GM21381 (cell line): ENCODE data around the gene COA8.
"Not testable (repeated sequence)": the region's sequence is repeated elsewhere in the genome, so short reads cannot be mapped to it uniquely, and the experiment has no call there.

ENCODE experiments used
- ATAC-seq: cut with Tn5 transposase; IDR thresholded peaks from one replicate; pipeline ENCODE4 v1.9.1; 2021; ENCODE audit warnings: mild to moderate bottlenecking, moderate library complexity; ENCODE audit not compliant: unreplicated experiment

COA8 gene

DNA sequence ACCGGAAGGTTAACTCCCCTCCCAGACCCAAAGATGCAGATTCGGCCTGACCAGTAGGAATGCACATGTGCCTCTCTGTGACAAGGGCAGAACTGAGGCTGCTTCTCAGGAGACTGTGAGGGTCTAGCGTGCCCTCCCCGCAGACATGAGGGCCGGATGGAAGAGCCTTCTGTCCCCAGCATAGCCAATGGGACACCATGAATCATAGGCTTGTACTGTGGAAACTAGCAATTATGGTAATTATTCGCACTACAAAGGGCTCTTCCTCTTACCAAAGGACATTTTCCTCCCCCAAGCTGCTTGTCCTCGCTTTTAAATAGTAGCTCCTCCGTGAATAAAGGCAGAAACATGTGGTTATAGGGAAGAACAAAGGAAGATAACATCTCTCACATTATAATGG, 6.2 kb downstream of the COA8 start:
- no peak for ATAC-seq

DNA sequence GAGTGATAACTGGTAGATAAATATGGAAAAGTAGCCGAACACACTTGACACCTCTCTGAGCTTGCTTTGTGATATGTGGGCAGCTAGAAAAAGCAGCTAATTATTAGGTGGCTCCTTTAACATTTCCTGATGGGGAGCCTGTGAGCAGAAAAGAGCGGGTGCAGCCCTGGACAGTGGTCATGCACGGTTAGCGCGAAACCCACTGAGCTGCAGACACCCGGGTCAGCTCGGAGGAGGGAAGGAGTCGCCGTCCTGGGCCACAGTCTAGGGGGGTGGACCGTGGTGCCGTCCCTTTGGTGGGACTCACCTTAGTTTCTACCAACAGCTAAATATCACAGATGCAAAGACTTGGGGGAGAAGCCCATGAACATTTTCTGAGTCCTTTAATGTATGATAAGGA, 6.6 kb downstream of the COA8 start:
- ATAC-seq, result no peak

- no peak for ATAC-seq
Observed at GRCh38 chr14:103574104-103574503, 11.3 kb downstream of the COA8 start.

- no peak for ATAC-seq
Observed at GRCh38 chr14:103574707-103575285, 12.0 kb downstream of the COA8 start.

DNA sequence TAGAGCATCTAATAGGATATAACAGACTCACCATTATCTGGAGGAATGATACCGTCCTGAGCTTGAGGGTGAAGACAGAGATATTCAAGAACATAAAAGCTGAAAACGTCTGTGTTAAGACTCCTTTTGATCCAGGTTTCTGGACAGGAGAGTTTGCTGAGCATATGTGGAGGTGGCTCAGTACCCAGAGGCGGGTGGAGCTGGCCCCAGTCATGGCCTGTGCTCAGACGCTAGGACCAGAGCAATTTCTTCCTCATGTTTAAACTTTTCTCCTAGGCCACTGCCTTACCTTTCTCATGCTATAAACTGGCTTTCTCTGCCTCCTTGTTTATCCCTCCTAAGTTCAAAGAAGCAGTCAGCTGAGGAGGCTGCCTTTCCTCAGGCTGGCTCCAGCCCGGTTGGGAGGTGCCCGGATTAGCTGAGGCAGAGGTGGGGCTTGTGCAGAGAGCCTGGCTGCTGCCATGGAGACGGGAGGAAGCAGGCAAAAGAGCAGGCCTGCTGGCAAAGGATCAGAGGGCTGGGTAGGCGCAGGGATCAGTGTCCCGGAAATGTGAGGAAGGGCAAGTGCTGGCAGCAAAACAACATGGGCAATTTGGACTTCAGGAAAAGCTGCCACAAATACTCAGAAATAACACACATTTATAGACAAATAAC, 13.7 kb downstream of the COA8 start:
- ATAC-seq, result no peak

DNA sequence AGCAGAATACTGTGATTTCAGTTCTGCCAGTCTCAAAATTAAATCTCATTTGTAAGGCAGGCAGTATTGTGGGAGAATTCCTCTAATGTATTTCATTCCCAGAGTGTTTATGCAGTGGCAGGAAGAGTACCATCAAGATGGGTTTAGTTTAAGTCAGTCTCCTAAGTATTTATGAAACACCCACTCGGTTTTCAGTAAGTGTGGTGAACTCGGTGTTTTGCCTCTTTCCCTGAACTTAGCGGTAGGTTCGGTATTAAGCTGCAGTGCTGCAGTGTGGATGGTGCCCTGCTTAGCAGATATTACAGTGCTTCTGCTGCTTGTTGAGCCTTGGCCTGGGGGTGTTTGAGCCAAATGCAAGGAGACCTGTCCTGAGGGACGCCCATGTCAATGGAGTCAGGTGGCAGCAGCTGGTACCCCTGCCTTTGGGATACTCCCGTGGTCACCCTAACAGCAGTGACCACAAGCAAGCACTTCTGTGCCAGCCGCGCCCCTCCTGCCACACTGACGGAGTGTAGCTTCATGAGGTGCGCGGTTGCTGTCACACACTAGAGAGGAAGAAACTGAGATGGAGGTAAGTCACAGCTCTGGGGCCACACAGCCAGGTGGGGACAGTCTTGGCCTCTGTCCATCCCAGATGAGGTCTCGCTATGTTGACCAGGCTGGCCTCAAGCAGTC, 15.8 kb downstream of the COA8 start:
- no peak for ATAC-seq

DNA sequence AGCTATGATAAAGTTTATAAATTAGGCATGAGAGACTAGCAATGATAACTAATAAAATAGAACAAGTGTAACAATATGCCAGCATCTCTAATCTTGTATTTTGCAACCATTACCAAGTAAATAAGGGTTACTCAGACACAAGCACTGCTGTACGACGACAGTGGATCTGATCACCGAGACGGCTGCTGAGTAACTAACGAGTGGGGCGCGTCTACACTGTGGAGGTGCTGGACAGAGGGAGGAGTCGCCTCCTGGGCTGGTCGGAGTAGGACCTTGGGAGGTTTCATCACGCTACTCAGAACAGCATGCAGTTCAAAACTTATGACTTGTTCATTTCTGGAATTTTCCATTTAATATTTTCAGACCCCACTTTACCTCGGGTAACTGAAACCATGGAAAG, 18.4 kb downstream of the COA8 start:
- ATAC-seq, result no peak

- no peak for ATAC-seq
Observed at GRCh38 chr14:103581954-103582703, 19.4 kb downstream of the COA8 start.

DNA sequence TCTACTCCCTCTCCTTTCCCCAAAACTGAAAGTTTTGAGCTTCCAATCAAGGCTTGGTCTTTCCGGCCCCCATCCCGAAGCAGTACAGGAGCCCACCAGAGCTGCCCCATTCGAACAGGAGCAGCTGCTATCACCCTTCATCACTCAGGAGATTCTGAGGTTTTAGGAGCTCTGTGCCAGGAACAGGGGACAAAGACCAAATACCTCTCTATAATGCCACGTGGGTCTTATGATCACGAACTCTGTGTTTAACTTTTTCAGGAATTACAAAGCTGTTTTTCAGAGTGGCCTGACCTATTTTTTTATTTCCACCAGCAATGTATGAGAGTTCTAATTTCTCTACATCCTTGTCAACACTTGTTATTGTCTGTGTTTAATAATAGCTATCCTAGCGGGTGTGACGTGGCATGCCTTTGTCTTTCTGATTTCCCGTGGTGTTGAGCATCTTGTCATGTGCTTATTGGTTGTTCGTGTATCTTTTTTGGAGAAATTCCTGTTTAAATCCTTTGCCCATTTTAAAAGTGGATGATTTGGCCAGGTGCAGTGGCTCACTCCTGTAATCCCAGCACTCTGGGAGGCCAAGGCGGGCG, 21.7 kb downstream of the COA8 start:
- no peak for ATAC-seq

- peak; percentile 97 for ATAC-seq
Observed at GRCh38 chr14:103593577-103593976, 30.8 kb downstream of the COA8 start.

- ATAC-seq, result no peak
Observed at GRCh38 chr14:103594265-103594664, 31.5 kb downstream of the COA8 start.

DNA sequence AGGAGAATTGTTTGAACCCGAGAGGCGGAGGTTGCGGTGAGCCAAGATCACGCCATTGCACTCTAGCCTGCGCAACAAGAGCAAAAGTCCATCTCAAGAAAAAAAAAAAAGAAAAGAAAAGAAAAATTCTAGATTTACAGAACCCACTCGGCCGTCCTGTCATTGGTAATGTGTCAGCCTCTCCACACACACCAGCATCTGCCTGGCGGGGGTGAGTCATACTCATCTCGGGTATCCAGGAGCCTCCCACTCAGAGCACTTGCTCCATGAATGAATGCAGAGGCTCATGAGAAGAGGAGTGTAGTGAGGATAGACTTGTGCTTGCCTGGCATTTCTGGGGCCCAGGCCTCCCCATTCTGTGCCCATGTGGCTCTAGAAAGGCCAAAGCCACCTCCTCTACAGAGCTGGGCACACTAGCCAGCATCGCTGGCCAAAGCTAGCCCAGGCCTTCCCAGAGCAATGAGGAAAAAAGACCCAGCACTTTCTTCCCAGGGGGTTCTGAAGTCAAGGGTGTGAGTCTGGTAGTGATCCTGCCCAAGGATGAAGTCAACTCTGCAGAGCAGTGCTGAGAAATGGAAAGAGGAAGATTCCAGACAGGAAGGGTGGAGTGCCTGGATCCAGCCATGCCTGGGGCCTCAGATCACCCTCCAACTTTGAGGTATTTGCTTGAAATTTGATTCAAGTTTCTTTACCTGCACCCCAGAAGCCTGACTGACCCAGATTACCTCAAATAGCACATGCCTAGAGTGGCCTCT, 35.0 kb downstream of the COA8 start:
- no peak for ATAC-seq

- no peak for ATAC-seq
Observed at GRCh38 chr14:103600503-103600902, 37.7 kb downstream of the COA8 start.

DNA sequence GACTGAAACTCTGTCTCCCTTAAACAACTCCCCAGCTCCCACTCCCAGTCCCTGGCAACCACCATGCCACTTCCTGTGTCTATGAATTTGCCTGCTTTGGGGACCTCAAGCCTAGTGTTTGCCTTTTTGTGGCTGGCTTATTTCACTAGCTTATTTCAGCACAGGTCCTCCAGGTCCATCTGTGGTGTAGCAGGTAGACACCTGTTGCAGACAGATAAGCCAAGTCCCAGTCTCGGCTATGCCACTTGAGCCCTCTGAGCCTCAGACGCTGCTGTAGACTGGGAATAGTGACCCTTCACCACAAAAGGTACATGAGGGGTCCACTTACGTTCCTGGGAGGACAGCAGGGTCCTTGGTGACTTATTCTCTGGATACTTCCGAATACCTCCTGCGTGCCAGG, 41.9 kb downstream of the COA8 start:
- ATAC-seq, result no peak

DNA sequence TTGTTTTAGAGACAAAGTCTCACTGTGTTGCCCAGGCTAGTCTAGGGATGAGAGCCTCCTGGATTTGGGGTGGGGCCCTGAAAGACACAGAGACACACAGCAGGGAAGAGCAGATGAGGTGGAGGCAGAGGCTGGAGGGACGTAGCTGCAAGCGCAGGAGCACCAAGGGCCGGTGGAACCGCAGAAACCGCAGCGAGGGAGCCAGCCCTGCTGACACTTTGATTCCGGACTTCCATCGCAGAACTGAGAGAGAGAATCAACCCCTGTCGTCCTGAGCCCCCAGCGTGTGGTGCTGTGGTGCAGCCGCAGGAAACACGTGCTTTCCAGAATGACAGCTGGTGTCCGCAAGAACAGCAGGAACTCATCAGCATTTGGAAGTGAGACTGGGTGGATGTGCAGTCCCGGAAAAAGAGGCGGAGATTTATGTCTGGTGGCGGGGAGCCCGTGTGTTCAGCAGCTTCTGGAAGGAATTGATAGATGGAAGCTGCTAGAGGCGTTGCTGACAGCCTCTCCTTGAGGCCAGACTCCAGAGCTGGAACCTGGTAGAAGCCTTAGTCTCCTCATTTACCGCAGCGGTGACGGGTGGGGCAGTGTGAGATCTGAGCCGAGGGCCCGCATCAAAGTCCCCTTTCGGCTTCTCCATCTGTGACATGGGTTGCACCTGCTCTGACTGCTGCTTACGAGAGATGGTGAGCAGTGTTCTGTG, 44.4 kb downstream of the COA8 start:
- ATAC-seq, result peak; percentile 78

GRCh38 chr14:103607822-103608221, 45.1 kb downstream of the COA8 start:
- ATAC-seq, result no peak

GRCh38 chr14:103609081-103609480, 46.3 kb downstream of the COA8 start:
- ATAC-seq, result not testable (repeated sequence)

DNA sequence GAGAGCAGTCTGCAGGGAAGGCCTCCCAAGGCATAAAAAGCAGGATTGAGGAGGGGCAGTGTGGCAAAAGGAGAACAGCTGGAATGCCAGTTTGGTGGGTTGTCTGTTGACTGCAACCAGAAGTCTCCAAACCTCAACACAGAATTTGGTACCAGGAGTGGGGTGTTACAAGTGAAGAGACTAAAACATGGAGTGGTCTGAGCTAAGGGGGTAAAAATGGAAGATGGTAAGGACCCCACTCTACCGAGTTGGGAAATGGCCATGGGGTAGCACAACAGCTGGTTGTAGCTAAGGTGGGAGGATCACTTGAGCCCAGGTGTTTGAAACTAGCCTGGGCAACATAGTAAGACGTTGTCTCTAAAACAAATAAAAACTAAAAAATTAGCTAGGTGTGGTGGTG, 48.5 kb downstream of the COA8 start:
- ATAC-seq, result no peak

GRCh38 chr14:103613517-103613916, 50.8 kb downstream of the COA8 start:
- ATAC-seq, result no peak
